BE2C (cell line): Measurements from ENCODE around the gene LRMDA.

ENCODE experiments used
- DNase-seq: peaks from one replicate; pipeline ENCODE4 v3.0.0-alpha.2; 2020
- H3K27me3 ChIP-seq: fragments of 250-450 bp; sonication (Bioruptor Pico); 2 replicates; pipeline ENCODE4 v1.5.1; 2020; ENCODE audit warnings: mild to moderate bottlenecking
- H3K36me3 ChIP-seq: fragments of 250-450 bp; sonication (Bioruptor Pico); 2 replicates; pipeline ENCODE4 v1.5.1; 2020; ENCODE audit warnings: mild to moderate bottlenecking
- H3K4me1 ChIP-seq: fragments of 250-450 bp; sonication (Bioruptor Pico); 2 replicates; pipeline ENCODE4 v1.5.1; 2020
- H3K4me3 ChIP-seq: 2 replicates; pipeline ENCODE4 v1.5.1; 2011; ENCODE audit warnings: low read depth, low read length
- H3K9me3 ChIP-seq: fragments of 250-450 bp; sonication (Bioruptor Pico); 2 replicates; pipeline ENCODE4 v1.5.1; 2020
- TF ChIP-seq, protein P1 (sequence below): IDR thresholded peaks from 2 replicates; pipeline ENCODE4 v1.5.1; 2012; ENCODE audit warnings: mild to moderate bottlenecking, low read depth, low read length

The LRMDA gene

DNA sequence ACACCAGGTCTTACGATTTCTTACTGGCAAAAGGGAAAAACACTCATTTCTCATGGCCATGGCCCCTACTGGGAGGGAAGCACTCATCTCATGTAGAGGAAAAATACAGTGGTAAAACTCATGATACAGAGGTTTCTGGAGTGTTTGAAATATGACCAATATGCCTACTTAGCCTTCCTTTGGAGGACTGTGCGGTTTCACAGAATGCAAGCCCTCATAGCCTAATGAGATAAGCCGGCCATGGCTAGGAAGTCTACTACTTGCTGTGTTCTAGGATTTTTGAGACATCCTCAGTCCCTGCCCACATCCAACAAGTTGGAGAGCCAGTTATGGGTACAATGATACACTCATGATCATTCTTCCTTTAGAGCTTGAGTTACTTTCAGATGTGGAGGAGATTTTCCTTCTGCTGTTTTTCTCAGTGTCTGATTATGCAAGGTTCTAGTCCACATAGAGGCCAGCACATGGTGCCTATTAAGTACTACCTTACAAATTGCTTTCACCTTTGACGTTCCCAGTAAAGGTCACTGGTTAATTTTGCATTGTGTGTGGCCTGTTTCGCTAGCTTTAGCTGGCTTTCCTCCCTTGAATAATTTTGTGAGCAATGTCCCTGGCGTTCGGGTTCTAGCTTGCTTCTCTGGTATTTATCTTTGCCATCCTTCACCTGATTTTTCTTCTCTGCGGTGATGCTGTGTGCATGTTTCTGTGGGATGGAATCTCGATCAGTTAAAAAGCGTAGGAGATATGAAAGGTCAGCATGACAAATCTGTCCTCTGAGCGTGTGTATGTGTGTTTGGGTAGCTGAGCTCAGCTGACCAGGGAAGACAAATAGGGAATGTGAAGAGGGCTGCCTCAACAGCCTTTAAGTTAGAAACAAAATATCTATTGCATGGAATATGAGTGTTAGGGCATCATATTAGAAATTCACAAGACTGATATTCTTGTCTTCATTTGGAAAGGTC, 295.4 kb downstream of the LRMDA start:
- DNase-seq, result no peak
- Histone ChIP-seq H3K4me1 (no peaks in the 10 kb centered on the region), H3K36me3 (no peaks in the 10 kb centered on the region), H3K9me3 (no peaks in the 10 kb centered on the region), H3K27me3 (no peaks in the 10 kb centered on the region), H3K4me3 (no peak overlapping the region)
- TF ChIP-seq, protein P1, sequence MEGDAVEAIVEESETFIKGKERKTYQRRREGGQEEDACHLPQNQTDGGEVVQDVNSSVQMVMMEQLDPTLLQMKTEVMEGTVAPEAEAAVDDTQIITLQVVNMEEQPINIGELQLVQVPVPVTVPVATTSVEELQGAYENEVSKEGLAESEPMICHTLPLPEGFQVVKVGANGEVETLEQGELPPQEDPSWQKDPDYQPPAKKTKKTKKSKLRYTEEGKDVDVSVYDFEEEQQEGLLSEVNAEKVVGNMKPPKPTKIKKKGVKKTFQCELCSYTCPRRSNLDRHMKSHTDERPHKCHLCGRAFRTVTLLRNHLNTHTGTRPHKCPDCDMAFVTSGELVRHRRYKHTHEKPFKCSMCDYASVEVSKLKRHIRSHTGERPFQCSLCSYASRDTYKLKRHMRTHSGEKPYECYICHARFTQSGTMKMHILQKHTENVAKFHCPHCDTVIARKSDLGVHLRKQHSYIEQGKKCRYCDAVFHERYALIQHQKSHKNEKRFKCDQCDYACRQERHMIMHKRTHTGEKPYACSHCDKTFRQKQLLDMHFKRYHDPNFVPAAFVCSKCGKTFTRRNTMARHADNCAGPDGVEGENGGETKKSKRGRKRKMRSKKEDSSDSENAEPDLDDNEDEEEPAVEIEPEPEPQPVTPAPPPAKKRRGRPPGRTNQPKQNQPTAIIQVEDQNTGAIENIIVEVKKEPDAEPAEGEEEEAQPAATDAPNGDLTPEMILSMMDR, result no peak

DNA sequence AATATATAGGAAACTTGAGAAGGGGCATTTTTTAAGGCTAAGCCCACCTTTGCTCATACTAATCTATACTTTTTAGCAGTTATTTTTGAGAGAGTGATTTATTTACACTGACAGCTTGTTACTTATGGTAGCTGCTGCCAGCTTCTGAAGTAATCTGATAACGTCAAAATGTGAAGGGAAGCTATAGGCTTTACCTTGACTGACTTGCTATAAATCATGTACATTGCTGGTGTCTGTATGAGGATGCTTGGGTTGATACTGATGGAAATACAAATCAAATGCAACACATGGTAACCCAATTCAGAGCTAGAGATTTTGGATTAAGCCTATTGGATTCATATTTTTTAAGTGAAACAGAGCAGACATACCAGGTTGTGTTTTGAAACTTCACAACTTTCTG, 299.4 kb downstream of the LRMDA start:
- Histone ChIP-seq H3K27me3 (no peaks in the 10 kb centered on the region), H3K4me1 (no peaks in the 10 kb centered on the region), H3K4me3 (no peak overlapping the region), H3K9me3 (no peaks in the 10 kb centered on the region), H3K36me3 (no peaks in the 10 kb centered on the region)
- TF ChIP-seq, protein P1, result no peak
- no peak for DNase-seq

DNA sequence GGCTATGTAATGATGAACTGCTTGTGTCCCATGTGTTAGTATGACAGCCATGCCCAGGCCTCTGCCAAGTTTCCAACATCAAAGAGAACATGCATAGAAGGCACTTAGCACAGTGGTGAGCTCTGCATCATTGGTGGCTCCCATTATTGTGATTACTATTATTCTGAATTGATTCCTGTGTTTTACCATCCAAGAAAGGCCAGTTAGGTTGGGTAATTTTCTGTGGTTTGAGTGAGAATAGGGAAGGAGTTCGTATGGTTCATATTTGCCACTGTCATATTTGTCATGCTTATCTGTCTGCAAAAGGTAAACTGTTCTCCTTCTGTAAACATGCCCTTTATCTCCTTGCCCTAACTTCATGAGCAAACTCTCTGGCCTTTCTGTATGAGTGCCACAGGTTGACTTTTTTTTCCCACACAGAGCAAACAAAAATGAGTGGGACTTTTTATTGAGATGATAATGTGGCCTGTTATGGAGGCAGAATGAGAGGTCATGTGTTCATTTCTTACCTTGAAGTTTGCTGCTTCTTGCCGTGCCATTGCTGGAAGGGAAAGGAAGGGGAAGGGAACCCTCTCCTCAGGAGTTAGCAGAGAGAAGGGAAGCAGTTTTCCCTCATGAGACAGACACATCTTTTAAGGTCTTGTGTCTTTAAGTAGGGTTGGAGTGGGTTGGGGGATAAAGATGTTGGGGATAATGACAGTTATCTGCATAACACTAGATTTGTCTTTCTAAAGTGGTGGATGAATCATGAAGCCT, 301.9 kb downstream of the LRMDA start:
- no peaks in the 10 kb centered on the region for H3K36me3 ChIP-seq
- no peak for DNase-seq
- TF ChIP-seq, protein P1, result no peak
- H3K4me3 ChIP-seq, result no peak overlapping the region
- H3K27me3 ChIP-seq, result no peaks in the 10 kb centered on the region
- no peaks in the 10 kb centered on the region for H3K4me1 ChIP-seq
- no peaks in the 10 kb centered on the region for H3K9me3 ChIP-seq

DNA sequence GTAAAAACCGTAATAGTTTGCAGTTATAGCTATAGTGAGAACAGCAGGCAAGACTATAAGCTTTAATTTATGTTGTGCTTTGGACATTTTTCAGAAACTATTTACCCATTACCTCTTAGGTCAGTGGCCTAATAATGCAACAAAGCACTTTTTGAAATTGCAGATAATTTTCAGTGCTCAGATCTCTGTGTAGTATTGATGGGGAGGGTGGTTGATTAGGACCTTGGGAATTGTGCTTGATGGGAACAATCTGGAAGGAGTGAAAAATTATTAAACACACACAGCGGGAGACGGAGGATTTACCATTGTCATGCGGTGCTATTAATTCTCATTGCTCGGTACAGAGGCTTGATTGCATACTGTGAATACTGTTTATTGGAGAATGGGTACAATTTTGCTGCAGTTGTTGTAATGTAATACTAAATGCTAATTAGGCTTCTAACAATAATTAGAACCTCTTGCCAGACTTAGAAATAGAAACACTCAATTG, 304.8 kb downstream of the LRMDA start:
- H3K4me1 ChIP-seq, result no peaks in the 10 kb centered on the region

GRCh38 chr10:75736889-75737579, 305.6 kb downstream of the LRMDA start:
- H3K4me1 ChIP-seq, result no peaks in the 10 kb centered on the region
- no peaks in the 10 kb centered on the region for H3K9me3 ChIP-seq
- DNase-seq, result no peak
- no peak overlapping the region for H3K4me3 ChIP-seq
- TF ChIP-seq, protein P1, result no peak
- no peaks in the 10 kb centered on the region for H3K27me3 ChIP-seq
- no peaks in the 10 kb centered on the region for H3K36me3 ChIP-seq

More for the DNA sequence above, 304.8 kb downstream of the LRMDA start:
- Histone ChIP-seq H3K9me3 (no peaks in the 10 kb centered on the region), H3K27me3 (no peaks in the 10 kb centered on the region), H3K4me3 (no peak overlapping the region), H3K36me3 (no peaks in the 10 kb centered on the region)
- DNase-seq, result no peak
- TF ChIP-seq, protein P1, result no peak
